ENCODE measurements around the gene RIMS1.

The RIMS1 gene

GRCh38 chr6:72132427-72132826, 246.1 kb downstream of the RIMS1 start:
- Histone ChIP-seq H3K4me1 (ENCODE audit: low read length) (no peaks in the 10 kb centered on the region), H3K79me2 (ENCODE audit: low read length) (no peaks in the 10 kb centered on the region), H3K9me3 (ENCODE audit: insufficient read depth, low read length) (no peaks in the 10 kb centered on the region), H4K20me1 (ENCODE audit: insufficient read depth, low read length) (no peaks in the 10 kb centered on the region), H3K36me3 (replicated peaks; ENCODE audit: low read depth, low read length) (no peaks in the 10 kb centered on the region), H3K27me3 (ENCODE audit: low read depth, low read length) (no peaks in the 10 kb centered on the region), H3K27ac (ENCODE audit: low read length) (no peak overlapping the region), H3K9ac (ENCODE audit: low read length) (no peak overlapping the region), H3K4me3 (ENCODE audit: low read length) (no peak overlapping the region), H3K4me2 (ENCODE audit: low read length) (no peak overlapping the region), H2AFZ (ENCODE audit: low read depth, low read length) (no peak overlapping the region)
- TF ChIP-seq, protein P1, sequence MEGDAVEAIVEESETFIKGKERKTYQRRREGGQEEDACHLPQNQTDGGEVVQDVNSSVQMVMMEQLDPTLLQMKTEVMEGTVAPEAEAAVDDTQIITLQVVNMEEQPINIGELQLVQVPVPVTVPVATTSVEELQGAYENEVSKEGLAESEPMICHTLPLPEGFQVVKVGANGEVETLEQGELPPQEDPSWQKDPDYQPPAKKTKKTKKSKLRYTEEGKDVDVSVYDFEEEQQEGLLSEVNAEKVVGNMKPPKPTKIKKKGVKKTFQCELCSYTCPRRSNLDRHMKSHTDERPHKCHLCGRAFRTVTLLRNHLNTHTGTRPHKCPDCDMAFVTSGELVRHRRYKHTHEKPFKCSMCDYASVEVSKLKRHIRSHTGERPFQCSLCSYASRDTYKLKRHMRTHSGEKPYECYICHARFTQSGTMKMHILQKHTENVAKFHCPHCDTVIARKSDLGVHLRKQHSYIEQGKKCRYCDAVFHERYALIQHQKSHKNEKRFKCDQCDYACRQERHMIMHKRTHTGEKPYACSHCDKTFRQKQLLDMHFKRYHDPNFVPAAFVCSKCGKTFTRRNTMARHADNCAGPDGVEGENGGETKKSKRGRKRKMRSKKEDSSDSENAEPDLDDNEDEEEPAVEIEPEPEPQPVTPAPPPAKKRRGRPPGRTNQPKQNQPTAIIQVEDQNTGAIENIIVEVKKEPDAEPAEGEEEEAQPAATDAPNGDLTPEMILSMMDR (IDR thresholded peaks at IDR 0.05; ENCODE audit: low read depth, low read length), result no peak

- Histone ChIP-seq H3K27me3 (ENCODE audit: low read depth, low read length) (no peaks in the 10 kb centered on the region), H3K79me2 (ENCODE audit: low read length) (no peaks in the 10 kb centered on the region), H3K4me2 (ENCODE audit: low read length) (no peak overlapping the region), H3K9ac (ENCODE audit: low read length) (no peak overlapping the region), H3K9me3 (ENCODE audit: insufficient read depth, low read length) (no peaks in the 10 kb centered on the region), H3K36me3 (replicated peaks; ENCODE audit: low read depth, low read length) (no peaks in the 10 kb centered on the region), H3K27ac (ENCODE audit: low read length) (no peak overlapping the region), H2AFZ (ENCODE audit: low read depth, low read length) (no peak overlapping the region), H3K4me3 (ENCODE audit: low read length) (no peak overlapping the region), H3K4me1 (ENCODE audit: low read length) (no peaks in the 10 kb centered on the region), H4K20me1 (ENCODE audit: insufficient read depth, low read length) (no peaks in the 10 kb centered on the region)
- no peak for TF ChIP-seq EZH2phosphoT487 (IDR thresholded peaks at IDR 0.05; ENCODE audit: low read depth)
- TF ChIP-seq, protein P1 (IDR thresholded peaks at IDR 0.05; ENCODE audit: low read depth, low read length), result no peak
Measured at GRCh38 chr6:72132851-72133250, 246.5 kb downstream of the RIMS1 start.

DNA sequence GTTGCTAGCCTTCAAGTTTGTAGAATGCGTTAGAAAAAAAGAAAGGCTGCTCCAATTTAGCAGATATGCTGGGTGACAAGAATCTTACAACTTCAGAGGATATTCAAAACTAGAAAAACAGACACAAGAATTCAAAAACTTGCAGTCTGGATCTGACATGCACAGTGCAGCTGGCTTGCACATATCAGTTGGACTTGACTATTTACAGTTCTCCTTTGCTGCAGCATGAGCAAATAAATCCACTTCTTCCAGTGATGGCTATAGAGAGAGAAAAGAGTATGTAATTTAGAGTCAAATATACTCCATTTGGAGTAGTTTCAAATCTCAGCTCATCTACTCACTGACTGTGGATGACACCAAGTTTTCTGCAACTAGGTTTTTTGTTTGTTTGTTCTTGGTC, 247.0 kb downstream of the RIMS1 start:
- Histone ChIP-seq H3K4me1 (ENCODE audit: low read length) (no peaks in the 10 kb centered on the region), H3K4me2 (ENCODE audit: low read length) (no peak overlapping the region), H3K36me3 (replicated peaks; ENCODE audit: low read depth, low read length) (no peaks in the 10 kb centered on the region), H4K20me1 (ENCODE audit: insufficient read depth, low read length) (no peaks in the 10 kb centered on the region), H3K27me3 (ENCODE audit: low read depth, low read length) (no peaks in the 10 kb centered on the region), H3K79me2 (ENCODE audit: low read length) (no peaks in the 10 kb centered on the region), H3K9ac (ENCODE audit: low read length) (no peak overlapping the region), H3K4me3 (ENCODE audit: low read length) (no peak overlapping the region), H3K27ac (ENCODE audit: low read length) (no peak overlapping the region), H3K9me3 (ENCODE audit: insufficient read depth, low read length) (no peaks in the 10 kb centered on the region), H2AFZ (ENCODE audit: low read depth, low read length) (no peak overlapping the region)
- TF ChIP-seq EZH2phosphoT487 (IDR thresholded peaks at IDR 0.05; ENCODE audit: low read depth), result no peak
- TF ChIP-seq, protein P1 (IDR thresholded peaks at IDR 0.05; ENCODE audit: low read depth, low read length), result no peak

GRCh38 chr6:72140795-72141194, 254.4 kb downstream of the RIMS1 start:
- Histone ChIP-seq H3K4me3 (ENCODE audit: low read length) (no peak overlapping the region), H4K20me1 (ENCODE audit: insufficient read depth, low read length) (no peaks in the 10 kb centered on the region), H3K79me2 (ENCODE audit: low read length) (no peaks in the 10 kb centered on the region), H3K36me3 (replicated peaks; ENCODE audit: low read depth, low read length) (no peaks in the 10 kb centered on the region), H2AFZ (ENCODE audit: low read depth, low read length) (0 out of 2 replicates have a peak overlapping the region, but pooled peaks have one; percentile 16), H3K4me1 (ENCODE audit: low read length) (no peaks in the 10 kb centered on the region), H3K27ac (ENCODE audit: low read length) (no peak overlapping the region), H3K9ac (ENCODE audit: low read length) (no peak overlapping the region), H3K27me3 (ENCODE audit: low read depth, low read length) (no peaks in the 10 kb centered on the region), H3K9me3 (ENCODE audit: insufficient read depth, low read length) (no peaks in the 10 kb centered on the region), H3K4me2 (ENCODE audit: low read length) (no peak overlapping the region)
- TF ChIP-seq EZH2phosphoT487 (IDR thresholded peaks at IDR 0.05; ENCODE audit: low read depth), result no peak
- TF ChIP-seq, protein P1 (IDR thresholded peaks at IDR 0.05; ENCODE audit: low read depth, low read length), result peak; percentile 27; the same call in 1 of the 2 replicates

All from OCI-LY3 (cell line).